Measurements from ENCODE around the gene POFUT2.

GRCh38 chr21:45246386-45247320 lies 41.0 kb downstream of the POFUT2 start:
- TF ChIP-seq POLR2A (IDR thresholded peaks at IDR 0.05) (no peak), EP300 (IDR thresholded peaks at IDR 0.05) (no peak), CTCF (IDR thresholded peaks at IDR 0.05) (no peak)
